ENCODE results near the gene BATF3.

The BATF3 gene

DNA sequence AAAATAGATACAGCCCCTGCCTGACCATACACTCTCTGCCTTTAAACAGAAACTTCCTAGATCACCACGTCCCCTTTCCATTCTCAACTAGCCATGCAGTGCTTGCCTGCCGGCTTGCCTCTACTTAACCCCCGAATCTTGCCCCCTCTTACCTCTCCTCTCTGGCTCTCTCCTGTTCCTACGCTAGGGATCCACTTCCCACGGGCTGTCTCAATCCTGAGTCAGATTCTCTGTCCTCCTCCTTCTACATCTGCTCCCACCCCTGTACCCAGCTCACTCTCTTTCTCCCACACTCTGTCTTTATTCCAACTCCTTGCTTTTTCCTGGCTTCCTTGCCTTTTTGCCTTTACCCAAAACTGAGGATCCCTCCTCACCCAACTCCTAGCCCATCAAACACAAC is 61.7 kb downstream of the BATF3 start:
- DNase-seq = no peak
- no peaks in the 10 kb centered on the region for H3K27me3 ChIP-seq (replicated peaks; ENCODE audit: control insufficient read depth, insufficient read depth, low read length, poor library complexity, severe bottlenecking)
- H3K4me1 ChIP-seq (ENCODE audit: control insufficient read depth, insufficient read depth, low read length, poor library complexity, severe bottlenecking) = peaks cover 18% of the 10 kb centered on the region
- H3K36me3 ChIP-seq (ENCODE audit: control insufficient read depth, insufficient read depth, low read length) = no peaks in the 10 kb centered on the region
- no peak overlapping the region for H3K4me3 ChIP-seq (ENCODE audit: insufficient read depth, low read depth, low read length, poor library complexity, severe bottlenecking)
- no peak overlapping the region for H3K27ac ChIP-seq (ENCODE audit: insufficient read depth, low read length, poor library complexity, severe bottlenecking)
- H3K9me3 ChIP-seq (ENCODE audit: control insufficient read depth, low read length) = no peaks in the 10 kb centered on the region
